IMR-90 (cell line): ENCODE results near the gene GNAI2. TPM values are rescaled to one million over a fixed set of nuclear protein-coding genes. Genes with fewer than 3 reads are reported as not detected.

Experiments
- ATAC-seq: fragments of 200-7000 bp; cut with Tn5 transposase; 2 replicates; pipeline ENCODE4 v1.9.1; 2020; ENCODE audit warnings: low read depth, mild to moderate bottlenecking, moderate library complexity
- BruUV-seq: library from RNA; stranded (reverse); fragments of 400-500 nt; replicated peaks from 2 replicates; lab custom pipeline; 2021; lab: Mats Ljungman, UMichigan
- CTCF ChIA-PET: fragments of 300-600 bp; formaldehyde crosslinking; extraction: SDS; loops from one replicate; lab custom pipeline; 2021; ENCODE audit warnings: antibody characterized with exemption; lab: Yijun Ruan, JAX
- POLR2A ChIA-PET: fragments of 300-600 bp; sonication (Branson Sonifier 250); formaldehyde crosslinking; loops from one replicate; lab custom pipeline; 2022; ENCODE audit warnings: antibody characterized with exemption; ENCODE audit not compliant: unreplicated experiment; lab: Charles Lee
- DNase-seq: peaks from one replicate; pipeline ENCODE4 v3.0.0; 2013
- H2AFZ ChIP-seq: replicated peaks from 2 replicates; pipeline ENCODE3; 2013; ENCODE audit warnings: low read length, mild to moderate bottlenecking; ENCODE audit not compliant: poor library complexity
- H2AK5ac ChIP-seq: 2 replicates; pipeline ENCODE4 v1.6.1; 2013; ENCODE audit warnings: low read depth, low read length, inconsistent platforms
- H2AK9ac ChIP-seq: replicated peaks from 2 replicates; pipeline ENCODE3; 2013; ENCODE audit warnings: mild to moderate bottlenecking, low read depth, low read length, moderate library complexity; ENCODE audit not compliant: poor library complexity
- H2BK120ac ChIP-seq: 2 replicates; pipeline ENCODE4 v1.6.1; 2013; ENCODE audit warnings: low read depth, low read length, inconsistent platforms
- H2BK15ac ChIP-seq: 3 replicates; pipeline ENCODE4 v1.6.1; 2013; ENCODE audit warnings: low read depth, low read length, inconsistent platforms
- H2BK20ac ChIP-seq: 2 replicates; pipeline ENCODE4 v1.6.1; 2013; ENCODE audit warnings: low read depth, mild to moderate bottlenecking, inconsistent platforms, low read length, moderate library complexity
- H2BK5ac ChIP-seq: 2 replicates; pipeline ENCODE4 v1.6.1; 2013; ENCODE audit warnings: mild to moderate bottlenecking, low read depth, low read length, inconsistent platforms; ENCODE audit not compliant: poor library complexity, severe bottlenecking
- H3K14ac ChIP-seq: replicated peaks from 2 replicates; pipeline ENCODE4 v1.6.1; 2013; ENCODE audit warnings: low read depth, low read length, inconsistent platforms
- H3K18ac ChIP-seq: 2 replicates; pipeline ENCODE4 v1.6.1; 2013; ENCODE audit warnings: low read depth, low read length, control low read depth
- H3K23ac ChIP-seq: 2 replicates; pipeline ENCODE4 v1.6.1; 2013; ENCODE audit warnings: low read depth, low read length, inconsistent platforms
- H3K27ac ChIP-seq: 2 replicates; pipeline ENCODE4 v1.5.1; 2013; ENCODE audit warnings: mild to moderate bottlenecking, control low read depth, low read length; ENCODE audit not compliant: insufficient read depth
- H3K27me3 ChIP-seq: 2 replicates; pipeline ENCODE4 v1.6.1; 2013; ENCODE audit warnings: low read length; ENCODE audit not compliant: control insufficient read depth, insufficient read depth
- H3K36me3 ChIP-seq: 2 replicates; pipeline ENCODE4 v1.6.1; 2013; ENCODE audit warnings: low read length, mixed read lengths; ENCODE audit not compliant: control insufficient read depth, insufficient read depth
- H3K4ac ChIP-seq: 2 replicates; pipeline ENCODE4 v1.6.1; 2013; ENCODE audit warnings: low read depth, low read length, inconsistent platforms
- H3K4me1 ChIP-seq: 2 replicates; pipeline ENCODE4 v1.6.1; 2013; ENCODE audit warnings: low read length, mixed read lengths; ENCODE audit not compliant: control insufficient read depth, insufficient read depth
- H3K4me2 ChIP-seq: 2 replicates; pipeline ENCODE4 v1.6.1; 2013; ENCODE audit warnings: low read depth, mild to moderate bottlenecking, control low read depth, low read length, moderate library complexity
- H3K4me3 ChIP-seq: 2 replicates; pipeline ENCODE4 v1.5.1; 2013; ENCODE audit warnings: low read depth, mild to moderate bottlenecking, control low read depth, low read length, moderate library complexity; ENCODE audit not compliant: insufficient read depth
- H3K56ac ChIP-seq: 2 replicates; pipeline ENCODE4 v1.6.1; 2013; ENCODE audit warnings: low read length, inconsistent platforms; ENCODE audit not compliant: insufficient read depth; ENCODE audit errors: extremely low read depth
- H3K79me1 ChIP-seq, 2 experiments: 2 replicates each; pipeline ENCODE4 v1.6.1; 2013; ENCODE audit warnings: low read length in 2 of 2, inconsistent platforms in 1 of 2, low read depth in 1 of 2
- H3K9ac ChIP-seq: 2 replicates; pipeline ENCODE4 v1.6.1; 2013; ENCODE audit warnings: low read depth, low read length, control low read depth
- H3K9me1 ChIP-seq: 2 replicates; pipeline ENCODE4 v1.6.1; 2013; ENCODE audit warnings: low read length, inconsistent platforms; ENCODE audit not compliant: insufficient read depth
- H3K9me3 ChIP-seq: 2 replicates; pipeline ENCODE4 v1.6.1; 2013; ENCODE audit warnings: low read length; ENCODE audit not compliant: control insufficient read depth, insufficient read depth
- H4K20me1 ChIP-seq: 2 replicates; pipeline ENCODE4 v1.6.1; 2013; ENCODE audit warnings: low read length, inconsistent platforms; ENCODE audit not compliant: insufficient read depth
- H4K5ac ChIP-seq: 2 replicates; pipeline ENCODE4 v1.6.1; 2013; ENCODE audit warnings: mild to moderate bottlenecking, low read depth, low read length, control low read depth
- H4K8ac ChIP-seq, 2 experiments: 2 replicates each; pipeline ENCODE4 v1.6.1; 2013; ENCODE audit warnings: low read depth in 2 of 2, low read length in 2 of 2, control low read depth in 1 of 2, inconsistent platforms in 1 of 2
- H4K91ac ChIP-seq: 2 replicates; pipeline ENCODE4 v1.6.1; 2013; ENCODE audit warnings: low read depth, low read length, inconsistent platforms; ENCODE audit not compliant: insufficient read depth
- BHLHE40 ChIP-seq: fragments of 150-350 bp; IDR thresholded peaks from 2 replicates; pipeline ENCODE4 v1.6.1; 2016; ENCODE audit warnings: mild to moderate bottlenecking, low read depth, low read length
- CEBPB ChIP-seq: IDR thresholded peaks from 2 replicates; pipeline ENCODE4 v1.6.1; 2012; ENCODE audit warnings: low read depth, low read length, improper control_type of control experiment
- CTCF ChIP-seq: conservative IDR thresholded peaks from 2 replicates; pipeline ENCODE4 v1.5.1; 2012; ENCODE audit warnings: mild to moderate bottlenecking, low read depth, low read length, improper control_type of control experiment
- ELK1 ChIP-seq: fragments of 150-350 bp; IDR thresholded peaks from 2 replicates; pipeline ENCODE4 v1.6.1; 2016; ENCODE audit warnings: low read depth, mild to moderate bottlenecking, low read length, moderate library complexity, borderline replicate concordance
- FOS ChIP-seq: fragments of 150-350 bp; IDR thresholded peaks from 2 replicates; pipeline ENCODE4 v1.6.1; 2016; ENCODE audit warnings: low read depth, low read length
- MAFK ChIP-seq: IDR thresholded peaks from 2 replicates; pipeline ENCODE4 v1.6.1; 2012; ENCODE audit warnings: low read depth, low read length, improper control_type of control experiment
- MAZ ChIP-seq: IDR thresholded peaks from 2 replicates; pipeline ENCODE4 v1.6.1; 2012; ENCODE audit warnings: low read depth, mild to moderate bottlenecking, low read length, improper control_type of control experiment, moderate library complexity, borderline replicate concordance
- MXI1 ChIP-seq: IDR thresholded peaks from 2 replicates; pipeline ENCODE4 v1.6.1; 2012; ENCODE audit warnings: low read depth, mild to moderate bottlenecking, low read length, moderate library complexity, borderline replicate concordance
- NFE2L2 ChIP-seq: fragments of 150-350 bp; IDR thresholded peaks from 2 replicates; pipeline ENCODE4 v1.6.1; 2016; ENCODE audit warnings: low read depth, mild to moderate bottlenecking, low read length
- RAD21 ChIP-seq: IDR thresholded peaks from 2 replicates; pipeline ENCODE4 v1.6.1; 2012; ENCODE audit warnings: low read length, improper control_type of control experiment
- RCOR1 ChIP-seq: IDR thresholded peaks from 2 replicates; pipeline ENCODE4 v1.6.1; 2012; ENCODE audit warnings: mild to moderate bottlenecking, low read length, improper control_type of control experiment; ENCODE audit not compliant: insufficient replicate concordance
- USF2 ChIP-seq: fragments of 150-350 bp; IDR thresholded peaks from 2 replicates; pipeline ENCODE4 v1.6.1; 2017; ENCODE audit warnings: mild to moderate bottlenecking, antibody characterized with exemption, low read length, low read depth
- WGBS, 2 experiments: methylation state at CpG; one replicate each; pipeline versions ENCODE4 v1.1.5 to v1.1.7; 2013; ENCODE audit warnings: missing lambda C conversion rate in 2 of 2; ENCODE audit not compliant: insufficient read length in 1 of 2; ENCODE audit errors: extremely low coverage in 2 of 2; 5-methylcytosine and 5-hydroxymethylcytosine counted together
- dilution Hi-C: fragments of 300-500 bp; cut with HindIII; formaldehyde crosslinking; loops from one replicate; pipeline ENCODE4 v1.14.3; 2018; ENCODE audit warnings: low sequenced_read_pairs; ENCODE audit not compliant: unreplicated experiment
- in situ Hi-C: fragments of 300-500 bp; cut with MboI; formaldehyde crosslinking; loops from 3 replicates; pipeline ENCODE4 v1.14.3; 2019; ENCODE audit warnings: low sequenced_read_pairs, inconsistent platforms, mixed read lengths
- intact Hi-C: fragments of 100-400 bp; cut with micrococcal nuclease; formaldehyde crosslinking; loops from 2 replicates; pipeline ENCODE4 v1.10.0; 2022
- polyA plus RNA-seq, 3 experiments: library from polyadenylated mRNA; depleted of rRNA; stranded (reverse); fragments of >200 nt; gene quantifications; 2 replicates each; pipeline ENCODE4 v1.2.3, GENCODE V29; 2012; ENCODE audit warnings: low replicate concordance in 1 of 3
- total RNA-seq: library from RNA; depleted of rRNA; stranded (reverse); fragments of >200 nt; gene quantifications from 2 replicates; pipeline ENCODE4 v1.2.3, GENCODE V29; 2012

The GNAI2 gene
- total and polyA plus RNA-seq, 2 of the 4 experiments (the other 2 are of a cell fraction): 867 to 1,079 TPM

GRCh38 chr3:50260027-50260941 is 24.3 kb downstream of the GNAI2 start:
- peak overlapping the region; percentile 76 for H3K18ac ChIP-seq
- H3K4me1 ChIP-seq: peaks cover 29% of the 10 kb centered on the region
- CTCF ChIA-PET: interaction anchor here (1.0 to 1.6 kb wide), 3 partner anchors 10 to 74 kb away, joined by 3 to 7 read pairs (median 4); no protein-coding TSS in a partner anchor
- H3K9me3 ChIP-seq: no peaks in the 10 kb centered on the region
- H3K27me3 ChIP-seq: no peaks in the 10 kb centered on the region
- H3K4me3 ChIP-seq: peak overlapping the region; percentile 36
- peak overlapping the region; percentile 27; the same call in 1 of the 2 replicates for H2BK20ac ChIP-seq
- peak overlapping the region; percentile 97 for H4K91ac ChIP-seq
- H3K27ac ChIP-seq: peak overlapping the region; percentile 90
- H2BK15ac ChIP-seq: no peak overlapping the region
- H2AK5ac ChIP-seq: peak overlapping the region; percentile 97
- dilution Hi-C loops: no loop called here
- H4K20me1 ChIP-seq: peaks cover 13% of the 10 kb centered on the region; the same call in 1 of the 2 replicates
- H3K23ac ChIP-seq: peak overlapping the region; percentile 97
- H3K4ac ChIP-seq: peak overlapping the region; percentile 93
- peak overlapping the region; percentile 92 to 95 for H4K8ac ChIP-seq
- WGBS, 2 experiments: 1% methylated on average over 44 of the region's 70 CpGs; no CpG with 5 or more reads in 1 of the 2 experiments
- H2AK9ac ChIP-seq: peak overlapping the region; percentile 99
- peak overlapping the region; percentile 89 for H2AFZ ChIP-seq
- ATAC-seq: peak; percentile 71
- H3K79me1 ChIP-seq: peaks cover 15 to 64% of the 10 kb centered on the region in 2 experiments
- peak; percentile 86 for DNase-seq
- H3K9ac ChIP-seq: peak overlapping the region; percentile 76
- peak overlapping the region; percentile 95 for H3K14ac ChIP-seq
- POLR2A ChIA-PET: interaction anchor here (0.6 kb wide), 1 partner anchor 45 kb away, joined by 3 read pairs; no protein-coding TSS in a partner anchor
- peak overlapping the region; percentile 79 for H2BK120ac ChIP-seq
- H3K9me1 ChIP-seq: peaks cover 13% of the 10 kb centered on the region
- peaks cover 25% of the 10 kb centered on the region for H3K36me3 ChIP-seq
- H3K4me2 ChIP-seq: peak overlapping the region; percentile 82
- peak overlapping the region; percentile 87 for H2BK5ac ChIP-seq
- peak overlapping the region; percentile 69 for H3K56ac ChIP-seq
- BruUV-seq: no TSS peak
- intact Hi-C loops: loop anchor here (1.0 to 5.0 kb wide), 2 partner anchors 13 to 62 kb away; partner anchors contain the start of gene HYAL2
- in situ Hi-C loops: no loop called here
- peak overlapping the region; percentile 97 for H4K5ac ChIP-seq
- no peak for TF ChIP-seq RCOR1
- peak; percentile 99 for TF ChIP-seq CTCF
- 0 out of 2 replicates have a peak, but pooled peaks have one; percentile 16 for TF ChIP-seq USF2
- no peak for TF ChIP-seq CEBPB
- TF ChIP-seq RAD21: peak; percentile 94
- peak; percentile 37; the same call in 1 of the 2 replicates for TF ChIP-seq MAFK
- TF ChIP-seq ELK1: no peak
- no peak for TF ChIP-seq NFE2L2
- peak; percentile 78 for TF ChIP-seq MAZ
- TF ChIP-seq FOS: no peak
- 0 out of 2 replicates have a peak, but pooled peaks have one; percentile 36 for TF ChIP-seq BHLHE40
- TF ChIP-seq MXI1: no peak
